SH-SY5Y (cell line): ENCODE measurements around the gene PCDHGA1.

Experiments used
- GATA2 ChIP-seq: IDR thresholded peaks from 2 replicates; pipeline ENCODE4 v1.6.1; 2011; ENCODE audit warnings: mild to moderate bottlenecking, low read depth, low read length
- GATA3 ChIP-seq: IDR thresholded peaks from 2 replicates; pipeline ENCODE4 v1.6.1; 2011; ENCODE audit warnings: low read depth, mild to moderate bottlenecking, low read length, moderate library complexity

- TF ChIP-seq GATA2 (no peak), GATA3 (no peak)
These were observed 184.2 kb downstream of the PCDHGA1 start for GRCh38 chr5:141514330-141515133.
